ENCODE measurements around the gene GAMT.
A peak's percentile ranks its signal among the peaks of the same experiment; 100 is the strongest.

GAMT gene

GRCh38 chr19:1418951-1419738, 17.8 kb upstream of the GAMT start:
- no peak for DNase-seq

- no peak for DNase-seq
These were observed 17.1 kb upstream of the GAMT start for GRCh38 chr19:1418496-1418775.

- no peak for DNase-seq
These were observed 16.5 kb upstream of the GAMT start for GRCh38 chr19:1417681-1418495.

- DNase-seq, result no peak
These were observed 15.8 kb upstream of the GAMT start for GRCh38 chr19:1417145-1417544.

GRCh38 chr19:1416014-1416841, 14.9 kb upstream of the GAMT start:
- no peak for DNase-seq

GRCh38 chr19:1412995-1413800, 11.9 kb upstream of the GAMT start:
- DNase-seq, result no peak

GRCh38 chr19:1412323-1412923, 11.1 kb upstream of the GAMT start:
- no peak for DNase-seq

- DNase-seq, result no peak
These were observed 10.2 kb upstream of the GAMT start for GRCh38 chr19:1411255-1412191.

- DNase-seq, result no peak
These were observed 9.4 kb upstream of the GAMT start for GRCh38 chr19:1410789-1411188.

GRCh38 chr19:1410136-1410786, 8.9 kb upstream of the GAMT start:
- DNase-seq, result no peak

GRCh38 chr19:1409204-1410005, 8.1 kb upstream of the GAMT start:
- DNase-seq, result no peak

- DNase-seq, result peak; percentile 71
These were observed 7.2 kb upstream of the GAMT start for GRCh38 chr19:1408300-1409203.

GRCh38 chr19:1407528-1408299, 6.4 kb upstream of the GAMT start, which contains the start of gene DAZAP1:
TSS of gene DAZAP1 (plus strand) at chr19:1407586. CDS start at chr19:1407774, 188 bp downstream.
- DNase-seq, result no peak

- DNase-seq, result peak; percentile 100
These were observed 5.6 kb upstream of the GAMT start for GRCh38 chr19:1406774-1407527.

GRCh38 chr19:1402411-1403070, 1.2 kb upstream of the GAMT start:
- no peak for DNase-seq

- DNase-seq, result no peak
These were observed 511 bp upstream of the GAMT start for GRCh38 chr19:1401889-1402217.
